Left lobe of liver (tissue), 2 donors: ENCODE data around the gene C1orf232. TPM values are rescaled to one million over a fixed set of nuclear protein-coding genes. Genes with fewer than 3 reads are reported as not detected.
A peak's percentile ranks its signal among the peaks of the same experiment; 100 is the strongest.

Source experiments
- ATAC-seq: fragments of 200-7000 bp; cut with Tn5 transposase; one replicate; pipeline ENCODE4 v1.9.1; 2020; ENCODE audit warnings: mild to moderate bottlenecking, moderate library complexity
- DNase-seq: peaks from one replicate; pipeline ENCODE4 v3.0.0-alpha.2; 2020; ENCODE audit warnings: low spot score
- total RNA-seq: library from RNA; stranded (reverse); gene quantifications from one replicate; pipeline ENCODE4 v1.2.1, GENCODE V29; 2021
- donor health status: DM: no; HTN: no; CAD: no; lungs with moderate emphysema.
- donor health status: DM: no; HTN: yes; CAD: no.

C1orf232 gene
- total RNA-seq, 1 donor from 2014 or later, result not detected

- ATAC-seq (no peak), DNase-seq (no peak)
These were observed 10.4 kb downstream of the C1orf232 start for GRCh38 chr1:26158271-26158907.

DNA sequence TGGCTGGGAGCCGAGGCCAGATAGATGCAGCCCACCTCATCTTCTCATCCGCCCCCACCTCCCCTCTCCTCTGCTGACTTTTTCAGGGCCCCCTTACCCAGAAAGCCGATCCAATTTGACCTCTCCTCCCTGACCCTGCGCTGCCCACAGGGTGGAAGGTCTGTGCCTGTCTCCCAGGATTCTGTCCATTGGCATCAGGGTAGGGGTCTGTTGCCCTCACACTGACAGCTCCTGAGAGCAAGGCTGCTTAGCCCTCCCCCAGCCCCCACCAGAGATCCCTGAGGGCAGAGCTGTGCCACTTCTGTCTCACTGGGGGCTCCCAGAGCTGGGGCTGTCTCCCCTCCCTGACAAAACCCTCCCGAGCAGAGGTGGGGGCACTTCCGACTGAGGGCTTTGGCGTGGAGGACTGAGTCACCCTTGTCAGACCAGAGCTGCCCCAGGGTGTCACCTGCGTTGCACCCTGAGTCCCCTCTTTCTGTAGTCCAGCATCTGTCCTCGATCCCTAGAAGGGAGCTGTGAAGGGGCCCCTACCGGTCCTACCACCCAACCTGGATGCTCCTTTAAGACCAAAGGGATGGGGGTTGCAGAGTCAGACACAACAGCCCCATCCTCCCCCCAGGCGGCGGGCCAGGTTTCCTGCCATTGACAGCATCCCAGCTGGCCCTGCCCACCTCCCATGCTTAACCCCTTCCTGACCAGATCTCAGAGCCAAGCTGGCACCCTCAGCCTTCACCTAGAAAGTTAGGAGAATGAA is 12.3 kb downstream of the C1orf232 start:
- ATAC-seq (peak; percentile 8), DNase-seq (no peak)

DNA sequence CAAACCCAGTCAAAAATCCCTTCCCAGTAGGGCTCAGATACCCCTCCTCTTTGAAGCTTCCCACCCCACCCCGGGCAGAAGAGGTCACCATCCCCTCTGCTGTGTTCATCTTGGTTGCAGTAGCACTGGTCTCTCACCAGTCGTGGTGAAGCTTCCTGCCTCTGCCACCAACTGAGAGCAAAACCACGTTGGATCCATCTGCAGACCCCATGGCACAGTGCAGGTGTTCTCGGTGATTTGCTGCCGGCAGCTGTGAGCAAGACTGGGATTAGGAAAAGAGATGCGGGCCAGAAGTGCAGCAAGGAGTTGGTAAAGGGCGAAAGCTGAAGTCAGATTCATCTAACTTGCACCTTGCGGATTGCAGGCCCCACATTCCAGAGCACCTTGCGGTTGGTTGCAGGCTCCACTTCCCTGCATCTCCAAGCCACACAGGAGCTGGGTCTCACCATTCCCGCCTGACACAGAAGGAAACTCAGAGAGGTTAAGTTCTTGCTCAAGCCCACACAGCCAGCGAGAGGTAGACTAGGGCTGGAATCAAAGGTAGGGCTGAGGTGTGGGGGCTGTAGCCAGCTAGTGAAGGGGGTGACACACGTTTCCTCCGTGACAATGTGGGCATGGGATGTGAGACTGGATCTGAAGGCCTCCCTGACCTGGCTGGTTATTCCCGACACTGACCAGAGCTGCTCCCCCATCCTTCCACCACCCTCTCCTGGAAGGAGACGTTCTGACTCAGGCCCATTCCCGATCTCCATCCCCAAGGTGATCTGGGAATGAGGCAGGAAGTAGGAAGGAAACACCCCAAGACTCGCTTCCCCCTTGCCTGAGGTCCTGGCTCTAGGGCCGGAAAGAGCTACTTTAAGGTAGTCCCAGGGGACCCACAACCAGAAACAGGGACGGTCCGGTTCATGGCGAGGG is 13.1 kb downstream of the C1orf232 start:
- no peak for ATAC-seq
- no peak for DNase-seq

DNA sequence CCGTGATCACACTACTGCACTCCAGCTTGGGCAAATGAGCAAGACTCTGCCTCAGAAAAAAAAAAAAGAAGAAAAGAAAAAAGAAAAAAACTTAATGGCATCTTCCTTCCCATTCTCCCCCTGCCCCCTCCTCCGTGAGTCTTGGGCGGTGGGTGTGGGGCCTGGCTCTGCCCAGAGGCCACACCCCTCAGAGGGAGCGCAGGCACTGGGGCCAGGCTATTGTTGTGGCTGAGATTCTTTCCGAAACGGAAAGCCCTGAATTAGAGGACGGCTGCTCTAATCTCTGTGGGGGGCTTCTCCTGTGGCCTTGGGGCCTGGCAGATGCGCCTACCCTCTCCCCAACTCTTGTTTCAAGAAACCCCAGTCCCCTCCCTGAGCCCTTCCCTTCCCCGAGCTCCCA is 14.0 kb downstream of the C1orf232 start:
- DNase-seq (no peak), ATAC-seq (no peak)

DNA sequence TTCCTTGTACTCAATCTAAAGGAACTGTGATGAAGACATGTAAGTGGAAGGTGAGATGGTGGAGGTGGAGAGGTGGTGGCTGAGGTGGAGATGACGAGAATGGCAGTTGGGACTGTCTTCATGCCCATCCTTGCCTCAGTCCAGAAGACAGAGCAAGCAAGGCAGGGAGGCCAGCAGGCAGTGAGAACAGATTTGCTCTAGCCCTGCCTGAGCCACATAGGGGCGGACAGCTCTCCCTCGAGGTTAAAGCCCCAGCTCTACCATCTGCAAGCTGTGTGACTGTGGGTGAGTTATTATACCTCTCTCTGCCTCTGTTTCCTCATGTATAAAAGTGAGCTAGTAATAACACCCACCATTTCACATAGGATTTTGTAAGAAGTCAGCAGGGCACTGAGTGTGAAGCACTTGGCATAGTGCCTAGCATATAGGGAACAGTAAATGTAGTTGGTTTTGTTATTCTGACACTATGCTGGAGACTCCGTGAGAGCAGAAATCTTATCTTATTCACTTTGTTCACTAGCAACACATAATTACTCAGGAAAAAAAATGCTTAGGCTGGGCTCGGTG is 14.7 kb downstream of the C1orf232 start:
- ATAC-seq, result no peak

DNA sequence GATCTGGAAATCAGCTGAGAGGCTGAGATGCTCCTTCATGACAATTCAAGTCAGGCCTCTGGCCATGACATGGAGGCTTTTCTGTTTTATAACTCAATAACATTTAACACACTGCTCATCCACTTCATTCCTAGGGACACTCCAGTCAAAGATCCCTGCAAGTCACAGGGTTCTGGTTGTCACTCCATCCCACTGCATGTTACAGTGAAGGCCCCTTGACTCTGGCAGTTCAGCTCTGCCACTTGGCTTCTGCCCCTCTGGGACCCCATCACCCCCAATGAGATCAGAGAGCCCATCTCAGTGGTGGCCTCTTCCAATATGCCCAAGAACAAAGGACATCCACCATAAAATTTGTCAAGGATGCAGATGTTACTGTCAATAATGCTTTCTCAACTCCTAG is 19.9 kb downstream of the C1orf232 start:
- ATAC-seq (no peak), DNase-seq (peak; percentile 7)

More for the DNA sequence above, 14.7 kb downstream of the C1orf232 start:
- DNase-seq, result no peak

DNA sequence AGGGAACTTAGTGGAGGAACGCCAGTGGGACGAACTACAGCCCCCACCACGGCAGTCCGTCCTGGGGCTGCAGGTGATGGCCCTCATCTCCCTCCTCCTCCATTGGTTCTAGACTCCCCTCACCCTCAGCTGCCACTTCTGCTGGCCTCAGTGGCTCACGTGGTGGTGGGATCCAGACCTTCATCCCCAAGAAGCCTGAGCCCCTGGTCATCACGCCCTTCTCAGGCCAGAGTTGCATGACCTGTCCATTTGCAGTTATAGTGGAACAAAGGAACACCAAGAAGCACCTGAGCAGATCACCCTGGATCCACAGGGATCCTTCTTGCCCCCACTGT is 22.8 kb downstream of the C1orf232 start:
- no peak for ATAC-seq

DNA sequence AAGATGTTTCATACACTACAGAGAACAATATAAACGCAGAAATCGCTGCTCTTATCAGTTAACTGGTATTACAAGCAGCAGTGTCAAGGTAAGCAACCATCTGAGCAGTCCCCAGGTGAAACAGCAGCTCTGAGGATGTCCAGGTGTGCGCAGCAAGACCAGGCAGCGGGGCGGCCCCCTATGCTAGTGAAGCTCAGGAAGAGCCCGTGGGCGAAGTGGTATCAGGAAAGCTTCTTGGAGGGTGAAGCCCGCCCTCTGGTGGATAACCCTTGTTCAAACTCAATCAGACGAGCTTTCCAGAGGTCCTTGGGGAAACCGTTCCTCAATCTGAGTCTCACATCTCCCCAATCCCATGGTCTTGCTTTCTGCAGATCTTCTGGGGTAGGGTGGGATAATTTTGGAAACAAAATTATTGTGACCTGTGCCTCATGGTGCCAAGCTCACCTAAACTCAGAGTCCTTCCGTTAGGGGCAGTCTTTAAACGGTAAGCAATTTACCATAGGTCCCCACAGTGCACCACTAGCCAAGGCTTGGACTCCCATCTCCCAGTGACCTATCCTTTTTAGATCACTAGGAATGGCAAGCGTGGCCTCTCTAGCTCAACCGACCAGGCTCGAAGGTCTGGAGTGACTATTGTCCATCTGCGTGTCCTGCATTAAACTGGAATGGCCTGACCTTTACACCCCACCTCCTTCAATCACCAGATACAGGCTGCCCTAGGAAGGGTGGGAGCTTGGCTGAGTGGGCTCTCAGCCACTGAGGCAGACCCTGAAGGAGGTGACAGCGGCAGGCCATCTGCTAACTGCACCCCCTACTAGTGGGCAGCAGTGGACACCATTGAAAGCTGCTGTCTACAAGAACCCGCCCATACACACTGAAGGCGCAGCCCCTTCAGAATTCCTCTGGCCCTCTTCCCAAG is 23.5 kb downstream of the C1orf232 start:
- DNase-seq (peak; percentile 77), ATAC-seq (peak; percentile 100)

More for the DNA sequence above, 22.8 kb downstream of the C1orf232 start:
- no peak for DNase-seq

- DNase-seq (no peak), ATAC-seq (no peak)
These were observed 26.6 kb downstream of the C1orf232 start for GRCh38 chr1:26142159-26142558.

DNA sequence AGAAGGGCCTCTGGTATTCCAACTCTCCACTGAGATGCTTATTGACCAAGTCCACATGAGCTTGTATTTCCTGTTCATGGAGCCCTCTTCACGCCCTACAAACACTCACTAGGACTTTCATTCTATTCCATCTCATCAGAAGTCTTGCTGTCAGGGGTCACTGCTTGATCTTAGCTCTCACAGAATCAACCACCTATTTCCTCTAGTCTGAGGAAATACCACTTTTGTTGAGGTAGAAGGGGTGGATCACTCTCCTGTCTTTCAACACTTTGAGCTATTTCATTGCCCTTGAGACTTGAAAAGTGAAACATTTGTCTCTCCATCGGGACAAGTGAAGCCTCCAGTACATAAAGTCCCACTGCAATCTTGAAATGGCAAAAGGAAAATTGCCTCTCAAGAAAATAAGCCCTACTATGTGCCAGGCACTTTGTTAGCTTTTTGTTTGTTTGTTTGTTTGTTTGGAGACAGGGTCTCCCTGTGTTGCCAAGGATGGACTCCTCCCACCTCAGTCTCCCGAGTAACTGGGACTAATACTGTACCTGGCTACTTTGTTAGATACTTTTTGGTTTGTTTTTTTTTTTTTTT is 29.7 kb downstream of the C1orf232 start:
- DNase-seq (peak; percentile 5), ATAC-seq (no peak)

- ATAC-seq, result no peak
These were observed 34.3 kb downstream of the C1orf232 start for GRCh38 chr1:26134466-26134865.

DNA sequence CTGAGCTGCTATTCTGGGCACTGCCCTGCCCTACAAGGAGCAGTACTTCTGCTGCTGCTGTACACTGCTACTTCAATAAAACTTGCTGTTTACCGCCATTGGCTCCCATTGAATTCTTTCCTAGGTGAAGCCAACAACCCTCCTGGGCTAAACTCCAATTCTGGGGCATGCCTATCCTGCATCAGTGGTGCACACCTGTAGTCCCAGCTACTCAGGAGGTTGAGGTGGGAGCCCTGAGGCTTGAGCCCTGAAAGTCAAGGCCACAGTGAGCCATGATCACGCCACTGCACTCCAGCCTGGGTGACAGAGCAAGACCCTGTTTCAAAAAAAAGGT is 36.0 kb downstream of the C1orf232 start:
- DNase-seq (peak; percentile 21), ATAC-seq (no peak)

More at GRCh38 chr1:26134466-26134865, 34.3 kb downstream of the C1orf232 start:
- no peak for DNase-seq

GRCh38 chr1:26132128-26132833 is 36.5 kb downstream of the C1orf232 start:
- DNase-seq (peak; percentile 11), ATAC-seq (no peak)

- DNase-seq, result no peak
- ATAC-seq, result no peak
These were observed 38.1 kb downstream of the C1orf232 start for GRCh38 chr1:26130695-26131094.

GRCh38 chr1:26129778-26130177 is 39.0 kb downstream of the C1orf232 start:
- DNase-seq (no peak), ATAC-seq (no peak)

- DNase-seq, result peak; percentile 33
These were observed 41.3 kb downstream of the C1orf232 start for GRCh38 chr1:26127235-26128163.

DNA sequence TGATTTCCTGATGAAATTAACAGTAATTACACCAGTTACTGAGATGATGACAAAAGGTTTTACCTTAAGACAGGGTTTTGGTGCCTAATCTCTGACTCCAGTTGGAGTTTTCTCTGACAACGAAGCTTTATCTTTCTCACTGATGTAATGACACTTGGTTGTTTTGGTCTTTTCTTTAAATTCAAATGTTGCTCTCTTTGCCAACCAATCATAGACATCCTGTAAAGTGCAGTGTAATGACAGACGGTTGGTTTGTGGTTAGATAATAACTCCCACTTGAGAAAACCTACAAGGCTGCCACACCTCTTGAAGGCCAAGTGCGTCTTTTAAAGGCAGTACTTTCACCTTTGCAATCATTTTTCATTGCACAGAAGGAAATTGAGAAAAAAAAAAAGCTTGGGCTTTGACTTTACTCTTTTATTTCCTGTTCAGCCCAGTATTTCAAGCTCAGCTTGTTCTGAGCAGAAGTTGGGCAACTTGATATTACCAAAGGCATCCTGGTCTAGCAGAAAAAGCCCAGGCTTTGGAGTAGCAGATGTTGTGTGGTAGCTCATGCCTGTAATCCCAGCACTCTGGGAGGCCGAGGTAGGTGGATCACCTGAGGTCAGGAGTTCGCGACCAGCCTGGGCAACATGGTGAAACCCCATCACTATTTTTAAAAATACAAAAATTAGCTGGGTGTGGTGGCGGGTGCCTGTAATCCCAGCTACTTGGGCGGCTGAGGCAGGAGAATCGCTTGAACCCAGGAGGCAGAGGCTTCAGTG is 42.3 kb downstream of the C1orf232 start:
- peak; percentile 39 for ATAC-seq
- DNase-seq, result peak; percentile 36

More at GRCh38 chr1:26127235-26128163, 41.3 kb downstream of the C1orf232 start:
- no peak for ATAC-seq
